Thoracic aorta (tissue), 2 donors: ENCODE measurements around the gene NDC1. TPM values are rescaled to one million over a fixed set of nuclear protein-coding genes. Genes with fewer than 3 reads are reported as not detected.

Experiments
- ATAC-seq: fragments of 150-250 bp; one replicate; pipeline ENCODE4 v1.8.0; 2017; ENCODE audit warnings: low read depth; ENCODE audit not compliant: insufficient number of reproducible peaks, low FRiP score
- DNase-seq: peaks from one replicate; pipeline ENCODE4 v3.0.0-alpha.2; 2020; ENCODE audit warnings: low spot score
- H3K27ac ChIP-seq, 2 donors: fragments of 200-600 bp; sonication (generic); 1 replicate in 1 of 2; 2 replicates in 1 of 2; pipeline ENCODE4 v1.5.1; 2016; ENCODE audit warnings: mild to moderate bottlenecking in 2 of 2, moderate library complexity in 2 of 2
- H3K27me3 ChIP-seq: fragments of 200-600 bp; sonication (generic); replicated peaks from 2 replicates; pipeline ENCODE4 v1.6.0; 2016; ENCODE audit warnings: mild to moderate bottlenecking; ENCODE audit not compliant: insufficient read depth
- H3K36me3 ChIP-seq: fragments of 200-600 bp; sonication (generic); one replicate; pipeline ENCODE4 v1.5.1; 2016
- H3K4me1 ChIP-seq, 2 donors: fragments of 200-600 bp; sonication (generic); 1 replicate in 1 of 2; 2 replicates in 1 of 2; pipeline versions ENCODE4 v1.5.1 to v1.6.0; 2016; ENCODE audit warnings: low read depth in 2 of 2, mild to moderate bottlenecking in 1 of 2; ENCODE audit not compliant: control insufficient read depth in 1 of 2
- H3K4me3 ChIP-seq: fragments of 200-600 bp; sonication (generic); 2 replicates; pipeline ENCODE4 v1.5.1; 2016; ENCODE audit warnings: mild to moderate bottlenecking
- H3K9me3 ChIP-seq: fragments of 200-600 bp; sonication (generic); 2 replicates; pipeline ENCODE4 v1.5.1; 2016
- total RNA-seq, 2 donors: library from RNA; depleted of rRNA; stranded (reverse); fragments of >200 nt; gene quantifications; one replicate each; pipeline versions ENCODE4 v1.1.0 to v1.2.3, GENCODE V29; 2016
- TF ChIP-seq, protein P1 (sequence below): fragments of 200-600 bp; sonication (generic); IDR thresholded peaks from one replicate; pipeline ENCODE4 v1.5.1; 2019; ENCODE audit warnings: antibody characterized with exemption

NDC1 gene
- total RNA-seq, 2 donors from 2014 or later, result 4.2 to 14.6 TPM

DNA sequence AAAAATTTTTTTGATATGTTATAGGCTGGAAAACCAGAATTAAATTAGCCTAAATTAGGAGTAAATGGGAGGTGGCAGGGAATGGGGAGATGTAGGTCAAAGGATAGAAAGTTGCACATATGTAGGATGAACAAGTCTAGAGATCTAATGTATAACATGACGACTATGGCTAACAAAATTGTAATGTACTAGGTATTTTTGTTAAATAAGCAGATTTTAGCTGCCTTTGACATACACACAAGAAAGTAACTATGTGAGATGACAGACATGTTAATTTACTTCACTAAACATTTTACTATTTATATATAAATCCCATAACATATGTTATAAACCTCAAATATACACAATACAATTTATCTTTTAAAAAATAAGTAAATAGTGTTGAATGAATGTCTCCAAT lies 68.9 kb downstream of the NDC1 start:
- TF ChIP-seq, protein P1, sequence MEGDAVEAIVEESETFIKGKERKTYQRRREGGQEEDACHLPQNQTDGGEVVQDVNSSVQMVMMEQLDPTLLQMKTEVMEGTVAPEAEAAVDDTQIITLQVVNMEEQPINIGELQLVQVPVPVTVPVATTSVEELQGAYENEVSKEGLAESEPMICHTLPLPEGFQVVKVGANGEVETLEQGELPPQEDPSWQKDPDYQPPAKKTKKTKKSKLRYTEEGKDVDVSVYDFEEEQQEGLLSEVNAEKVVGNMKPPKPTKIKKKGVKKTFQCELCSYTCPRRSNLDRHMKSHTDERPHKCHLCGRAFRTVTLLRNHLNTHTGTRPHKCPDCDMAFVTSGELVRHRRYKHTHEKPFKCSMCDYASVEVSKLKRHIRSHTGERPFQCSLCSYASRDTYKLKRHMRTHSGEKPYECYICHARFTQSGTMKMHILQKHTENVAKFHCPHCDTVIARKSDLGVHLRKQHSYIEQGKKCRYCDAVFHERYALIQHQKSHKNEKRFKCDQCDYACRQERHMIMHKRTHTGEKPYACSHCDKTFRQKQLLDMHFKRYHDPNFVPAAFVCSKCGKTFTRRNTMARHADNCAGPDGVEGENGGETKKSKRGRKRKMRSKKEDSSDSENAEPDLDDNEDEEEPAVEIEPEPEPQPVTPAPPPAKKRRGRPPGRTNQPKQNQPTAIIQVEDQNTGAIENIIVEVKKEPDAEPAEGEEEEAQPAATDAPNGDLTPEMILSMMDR, result no peak
- DNase-seq, result no peak
- H3K4me1 ChIP-seq, result no peaks in the 10 kb centered on the region
- no peak overlapping the region for H3K27ac ChIP-seq
- no peaks in the 10 kb centered on the region for H3K9me3 ChIP-seq
- H3K36me3 ChIP-seq, result no peaks in the 10 kb centered on the region
- H3K4me3 ChIP-seq, result no peak overlapping the region
- ATAC-seq, result no peak
- no peaks in the 10 kb centered on the region for H3K27me3 ChIP-seq

DNA sequence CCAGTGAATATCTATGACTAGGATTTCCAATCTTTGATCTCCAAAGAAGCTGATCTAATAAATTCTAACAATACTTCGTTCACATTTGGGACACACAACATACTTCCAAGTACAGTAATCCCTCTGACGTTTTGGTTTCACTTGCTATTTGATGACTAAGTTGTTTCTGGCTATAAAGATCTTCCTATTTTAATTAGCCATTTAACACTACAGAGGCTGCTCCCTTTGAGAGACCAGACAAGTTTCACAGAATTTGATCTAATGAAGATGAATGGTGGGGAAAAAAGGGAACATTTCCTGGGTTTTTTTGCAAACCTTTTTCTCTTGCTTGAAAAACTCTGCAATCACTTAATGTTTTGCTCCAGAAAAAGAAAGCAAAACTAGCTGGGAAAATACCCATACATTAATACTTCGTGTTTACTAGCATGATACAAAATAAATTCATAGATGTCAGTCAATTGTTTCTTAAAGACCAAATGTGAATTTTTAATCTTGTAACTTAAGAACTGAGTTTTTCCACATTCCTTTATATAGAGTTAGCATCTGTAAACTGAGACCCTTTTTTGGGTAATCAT lies 71.2 kb downstream of the NDC1 start:
- no peaks in the 10 kb centered on the region for H3K9me3 ChIP-seq
- no peak for ATAC-seq
- no peaks in the 10 kb centered on the region for H3K27me3 ChIP-seq
- TF ChIP-seq, protein P1, result no peak
- peak overlapping the region; percentile 33 for H3K4me3 ChIP-seq
- no peaks in the 10 kb centered on the region for H3K36me3 ChIP-seq
- H3K4me1 ChIP-seq, result no peaks in the 10 kb centered on the region
- no peak overlapping the region for H3K27ac ChIP-seq
- no peak for DNase-seq

DNA sequence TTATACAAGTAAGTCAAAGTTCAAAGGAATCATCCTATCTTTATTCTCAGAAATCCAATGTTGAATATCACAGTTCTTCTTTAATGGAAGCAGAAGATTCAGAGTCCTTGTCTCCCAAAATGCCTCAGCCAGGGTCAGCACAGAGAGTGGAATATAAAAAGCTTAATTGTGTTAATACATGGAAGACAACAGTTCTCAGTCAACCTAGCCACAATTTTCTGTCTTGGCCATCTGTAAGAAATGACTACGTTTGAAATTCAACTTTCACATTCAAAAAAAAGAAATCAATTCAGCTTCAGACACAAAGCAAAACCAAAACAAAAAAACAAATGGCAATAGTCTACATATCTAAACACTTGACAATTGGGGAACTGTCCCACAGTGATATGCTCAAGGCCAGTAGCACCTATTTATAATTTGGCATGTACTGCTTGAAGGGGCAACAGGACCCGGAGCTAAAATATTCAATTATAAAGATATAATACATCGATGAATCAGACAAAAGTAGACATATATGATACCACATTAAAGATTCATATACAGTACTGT lies 71.8 kb downstream of the NDC1 start:
- H3K4me3 ChIP-seq, result no peak overlapping the region
- H3K27ac ChIP-seq, result no peak overlapping the region
- no peaks in the 10 kb centered on the region for H3K36me3 ChIP-seq
- H3K9me3 ChIP-seq, result no peaks in the 10 kb centered on the region
- DNase-seq, result no peak
- TF ChIP-seq, protein P1, result no peak
- H3K27me3 ChIP-seq, result no peaks in the 10 kb centered on the region
- no peak for ATAC-seq
- no peaks in the 10 kb centered on the region for H3K4me1 ChIP-seq

DNA sequence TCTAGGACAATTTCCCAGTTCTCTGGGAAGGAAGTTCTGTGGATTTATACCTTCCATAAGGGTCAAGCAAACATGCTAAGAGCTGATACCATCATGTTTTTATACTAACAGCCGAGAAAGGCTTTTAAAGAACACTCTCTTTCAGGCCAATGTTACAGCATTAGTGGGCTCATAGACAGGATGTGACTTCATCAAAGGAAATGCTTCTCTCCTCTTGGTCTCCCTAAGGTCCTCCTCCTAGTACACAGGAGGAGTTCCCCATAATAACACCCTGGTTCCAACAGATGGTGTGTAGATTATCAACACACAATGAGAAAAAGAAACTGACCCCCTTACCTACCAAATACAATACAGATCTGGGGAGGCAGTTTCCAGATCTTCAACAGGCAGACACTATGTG lies 72.4 kb downstream of the NDC1 start:
- Histone ChIP-seq H3K27me3 (no peaks in the 10 kb centered on the region), H3K9me3 (no peaks in the 10 kb centered on the region), H3K27ac (no peak overlapping the region), H3K4me3 (no peak overlapping the region), H3K36me3 (no peaks in the 10 kb centered on the region), H3K4me1 (no peaks in the 10 kb centered on the region)
- DNase-seq (no peak), ATAC-seq (no peak)
- TF ChIP-seq, protein P1, result no peak

DNA sequence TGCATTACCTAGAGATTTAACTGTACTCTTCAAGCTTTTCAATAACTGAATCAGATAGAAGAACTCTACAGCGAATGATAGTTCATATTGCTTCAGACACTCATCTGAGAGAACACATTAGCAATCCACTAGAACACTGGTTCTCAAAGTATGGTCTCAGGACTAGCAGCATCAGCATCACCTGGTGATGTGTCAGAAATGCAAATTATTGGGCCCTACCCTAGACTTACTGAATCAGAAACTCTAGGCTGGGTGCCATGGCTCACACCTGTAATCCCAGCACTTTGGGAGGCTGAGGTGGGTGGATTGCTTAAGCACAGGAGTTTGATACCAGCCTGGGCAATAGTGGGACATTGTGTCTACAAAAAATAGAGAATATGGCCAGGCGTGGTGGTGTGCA lies 74.2 kb downstream of the NDC1 start:
- Histone ChIP-seq H3K27me3 (no peaks in the 10 kb centered on the region), H3K36me3 (no peaks in the 10 kb centered on the region), H3K9me3 (no peaks in the 10 kb centered on the region), H3K27ac (no peak overlapping the region), H3K4me1 (no peaks in the 10 kb centered on the region), H3K4me3 (no peak overlapping the region)
- TF ChIP-seq, protein P1, result no peak
- DNase-seq (no peak), ATAC-seq (no peak)
